NT2/D1 (cell line): Measurements from ENCODE around the gene CCDC137.
"Not testable (repeated sequence)": the region's sequence is repeated elsewhere in the genome, so short reads cannot be mapped to it uniquely, and the experiment has no call there.

Source experiments
- SUZ12 ChIP-seq: IDR thresholded peaks from 2 replicates; pipeline ENCODE4 v1.6.1; 2011; ENCODE audit not compliant: insufficient read length, insufficient read depth; ENCODE audit errors: extremely low read depth
- YY1 ChIP-seq: IDR thresholded peaks from 2 replicates; pipeline ENCODE4 v1.6.1; 2011; ENCODE audit not compliant: insufficient read length, insufficient read depth
- ZNF274 ChIP-seq: IDR thresholded peaks from 2 replicates; pipeline ENCODE4 v1.6.1; 2011; ENCODE audit warnings: mild to moderate bottlenecking, low read depth, low read length

- not testable (repeated sequence) for TF ChIP-seq YY1, SUZ12, ZNF274
Measured at GRCh38 chr17:81675515-81676221, 9.1 kb downstream of the CCDC137 start.
